Measurements from ENCODE around the gene SORCS2.

The SORCS2 gene

DNA sequence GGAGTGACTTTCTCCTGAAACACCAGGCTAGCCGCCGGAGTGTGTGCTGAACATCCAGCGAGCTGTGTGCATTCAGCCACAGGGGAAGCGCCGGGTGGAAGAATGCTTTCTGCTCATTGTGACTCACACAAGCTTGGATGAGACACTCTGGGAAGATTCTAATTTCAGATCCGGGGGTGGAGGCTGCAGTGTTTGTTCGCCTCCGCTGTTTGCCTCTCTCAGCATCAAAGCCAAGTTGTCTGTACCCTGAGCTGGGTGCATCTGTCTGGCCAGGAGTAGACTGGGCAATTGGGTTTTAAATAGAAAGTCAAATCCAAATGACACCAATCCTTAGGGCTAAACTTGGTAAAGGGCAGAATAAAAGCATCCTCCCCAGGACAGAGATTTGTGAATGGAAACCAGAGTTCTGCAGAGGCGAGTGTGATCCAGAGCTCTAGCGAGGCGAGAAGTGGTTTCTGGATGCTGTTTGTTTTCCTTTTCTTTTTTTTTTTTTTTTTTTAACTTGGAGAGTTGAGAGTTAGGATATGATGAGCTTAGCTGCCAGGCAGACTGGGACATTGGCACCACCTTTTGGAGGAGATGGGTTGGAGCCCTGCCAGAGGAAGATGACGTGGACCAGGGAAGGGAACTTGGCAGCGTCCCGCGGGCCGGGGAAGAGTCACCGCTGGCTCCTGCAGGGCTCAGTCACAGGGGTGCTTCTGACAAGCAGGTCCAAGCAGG is 438.4 kb downstream of the SORCS2 start:
- no peak for FAIRE-seq

DNA sequence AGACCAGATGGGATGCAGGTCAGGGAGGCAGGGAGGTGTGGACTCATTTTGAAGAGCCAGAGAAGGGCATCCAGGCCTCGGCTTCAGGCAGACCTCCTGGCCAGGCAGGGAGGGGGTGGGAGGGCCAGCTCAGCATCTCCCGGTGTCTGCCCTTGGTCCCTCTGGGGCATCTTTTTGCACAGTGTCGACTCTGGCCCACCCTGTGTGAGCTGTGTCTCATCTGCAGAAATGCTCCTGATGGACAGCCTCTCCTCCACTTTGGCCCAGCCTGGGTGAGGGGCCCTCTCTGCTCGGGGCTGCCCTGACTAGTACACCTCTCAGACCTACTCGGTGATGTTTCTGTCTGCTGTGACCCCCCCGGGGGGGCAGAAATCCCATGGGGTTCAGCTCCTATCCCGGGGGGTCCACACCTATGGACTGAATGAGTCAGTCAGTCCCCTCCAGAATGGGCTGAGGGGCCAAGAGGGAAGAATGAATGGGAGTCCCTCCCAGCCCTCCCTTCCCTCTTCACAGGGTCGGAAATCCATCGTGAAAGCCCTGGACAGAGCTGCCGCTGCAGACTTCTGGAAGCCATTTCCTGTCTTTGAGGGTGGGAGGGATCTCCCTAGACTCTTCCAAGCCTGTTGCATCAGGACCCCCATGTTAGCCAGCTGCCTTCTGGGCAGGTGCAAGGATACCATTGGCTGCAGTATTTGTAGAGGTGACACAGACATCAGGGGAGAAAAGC is 439.1 kb downstream of the SORCS2 start:
- no peak for FAIRE-seq

DNA sequence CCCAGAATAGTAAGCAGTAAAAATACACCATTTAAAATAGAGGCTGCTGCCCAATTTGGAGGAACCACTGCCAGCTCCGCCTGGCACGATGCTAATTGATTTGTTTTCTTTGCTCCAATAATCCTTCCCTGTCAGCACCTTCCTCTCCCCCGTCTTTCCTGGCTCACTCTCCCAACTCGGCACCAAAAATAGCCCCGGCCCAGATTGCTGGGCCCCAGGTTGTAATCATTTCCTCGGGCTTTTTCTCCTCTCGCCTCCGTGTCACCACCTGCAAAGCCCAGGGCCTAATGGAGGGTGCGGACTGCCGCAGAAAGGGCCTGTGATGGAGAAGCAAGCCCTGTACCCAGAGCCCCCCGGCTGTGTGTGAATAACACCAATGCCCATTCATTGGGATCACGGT is 440.0 kb downstream of the SORCS2 start:
- no peak for FAIRE-seq

DNA sequence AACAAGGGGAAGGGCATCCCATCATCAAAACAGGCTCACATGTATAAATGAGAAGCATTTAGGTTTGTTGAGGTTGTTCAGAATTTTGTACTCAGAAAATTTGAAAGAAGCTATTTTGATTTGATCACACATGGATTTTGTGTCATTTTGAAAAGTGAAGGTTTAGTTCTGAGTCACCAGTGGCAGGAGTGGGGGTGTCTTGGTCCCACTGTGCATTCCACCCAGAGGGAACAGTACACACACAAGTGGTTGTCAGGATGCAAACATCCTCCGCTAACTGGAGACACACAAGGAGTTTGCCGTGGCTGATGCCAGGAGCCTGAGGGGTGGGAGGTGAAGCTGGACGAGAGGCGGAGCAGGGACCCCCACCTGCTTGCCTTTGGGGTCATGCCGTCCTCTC is 440.6 kb downstream of the SORCS2 start:
- no peak for FAIRE-seq

DNA sequence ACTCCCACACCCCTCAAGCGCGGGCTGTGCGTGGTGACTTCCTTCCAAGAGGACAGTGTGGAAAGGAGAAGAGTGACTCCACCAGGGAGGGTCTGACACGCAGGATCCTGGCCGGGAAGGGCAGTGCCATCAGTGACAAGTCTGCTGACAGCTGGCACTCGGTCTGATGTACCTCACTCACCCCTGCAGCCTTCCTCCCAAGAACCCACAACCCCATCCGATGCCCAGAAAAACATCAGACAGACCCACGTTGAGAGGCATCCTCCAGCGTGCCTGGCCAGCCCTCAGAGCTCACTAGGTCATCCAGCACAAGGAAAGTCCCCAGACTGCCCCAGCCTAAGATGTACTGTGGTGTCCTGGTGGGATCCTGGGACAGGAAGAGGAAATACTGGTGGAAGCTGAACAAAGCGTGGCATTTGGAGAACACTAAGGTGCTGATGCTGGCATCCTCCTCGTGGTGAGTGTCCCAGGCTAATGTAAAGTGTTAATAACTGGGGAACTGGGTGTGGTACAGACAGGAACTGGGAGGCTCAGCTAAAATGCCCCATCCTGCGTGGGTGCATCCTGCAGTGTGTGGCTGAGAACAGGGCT is 442.4 kb downstream of the SORCS2 start:
- no peak for FAIRE-seq

DNA sequence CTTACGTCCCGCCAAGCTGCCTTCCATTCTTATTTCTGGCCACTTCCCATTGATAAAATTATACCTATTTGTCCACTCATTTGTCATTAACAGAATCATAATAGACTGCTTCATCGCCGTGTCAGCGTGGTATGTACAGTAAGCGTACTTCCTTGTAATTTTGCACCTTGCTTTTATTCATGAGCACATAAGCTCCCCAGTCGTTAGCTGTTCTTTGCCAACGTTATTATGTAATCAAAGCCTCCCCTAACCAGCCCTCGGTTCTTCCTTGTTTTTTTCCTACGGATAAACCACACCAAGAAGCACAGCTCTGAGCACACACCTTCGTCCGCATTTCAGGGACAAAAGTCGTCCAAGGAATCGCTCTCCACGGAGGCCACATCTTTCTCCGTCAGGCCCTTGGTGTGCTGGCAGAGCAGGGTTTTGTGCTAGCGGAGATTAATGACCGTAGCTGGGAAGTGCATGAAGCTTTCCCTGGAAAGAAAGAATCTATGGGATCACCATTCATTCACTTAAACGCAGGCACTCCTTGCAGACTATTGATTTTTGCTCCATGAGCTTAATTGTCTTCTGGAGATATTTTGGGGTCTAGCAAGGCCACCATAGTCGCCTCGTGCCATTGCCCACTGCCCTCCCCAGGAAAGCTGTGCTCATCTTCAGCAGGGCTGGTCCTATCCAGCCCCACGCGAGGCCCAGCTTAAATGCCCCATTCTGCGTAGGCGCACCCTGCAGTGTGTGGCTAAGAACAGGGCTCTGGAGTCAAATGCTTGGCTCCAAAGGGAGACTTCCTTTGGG is 443.3 kb downstream of the SORCS2 start:
- FAIRE-seq = no peak

DNA sequence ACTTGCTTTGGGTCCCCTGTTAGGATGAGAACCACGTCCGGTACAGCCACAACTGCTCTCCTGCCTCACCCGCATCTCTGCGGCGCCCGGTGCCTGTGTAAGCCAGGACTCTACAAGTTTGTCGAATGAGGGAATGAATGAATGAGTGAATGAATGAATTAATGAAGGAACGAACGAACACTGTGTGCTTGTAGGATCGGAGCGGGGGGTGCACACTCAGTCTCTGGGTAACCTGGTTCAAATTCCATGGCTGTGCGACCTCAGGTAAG is 443.8 kb downstream of the SORCS2 start:
- no peak for FAIRE-seq

DNA sequence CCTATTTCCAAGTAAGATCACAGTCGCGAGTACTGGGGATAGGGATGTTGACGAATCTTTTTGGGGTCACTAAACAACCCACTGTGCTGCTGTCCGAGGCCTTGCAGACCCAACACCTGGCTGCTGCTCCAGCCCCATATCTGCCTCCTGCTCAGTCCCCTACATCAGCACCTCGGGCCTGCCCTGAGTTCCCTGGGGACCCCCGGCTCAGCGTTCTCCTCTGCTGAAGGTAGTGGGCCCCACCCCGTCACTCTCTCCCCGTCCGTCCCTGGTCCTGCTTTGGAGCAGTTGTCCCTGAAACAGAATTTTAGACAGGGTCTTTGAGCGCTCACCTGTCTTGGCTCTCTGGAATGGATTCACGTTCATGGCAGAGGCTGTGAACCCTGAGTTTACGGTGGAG is 444.8 kb downstream of the SORCS2 start:
- no peak for FAIRE-seq

DNA sequence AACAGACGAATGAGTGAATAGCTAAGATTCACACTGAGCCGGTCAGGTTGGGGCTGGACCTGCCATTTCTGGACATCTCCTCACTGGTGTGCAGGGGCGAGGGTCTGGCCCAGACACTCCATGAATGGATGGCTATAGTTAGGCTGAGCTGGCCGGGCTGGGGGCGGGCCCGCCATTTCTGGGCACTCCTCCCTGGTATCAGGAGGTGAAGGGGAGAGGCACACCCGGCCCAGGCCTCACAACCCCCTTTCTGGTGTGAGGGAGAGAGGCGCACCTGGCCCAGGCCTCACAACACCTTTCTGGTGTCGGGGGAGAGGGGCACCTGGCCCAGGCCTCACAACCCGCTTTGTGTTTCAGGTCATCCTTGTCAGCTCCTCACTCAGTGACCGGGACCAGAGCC is 445.6 kb downstream of the SORCS2 start:
- FAIRE-seq = no peak

DNA sequence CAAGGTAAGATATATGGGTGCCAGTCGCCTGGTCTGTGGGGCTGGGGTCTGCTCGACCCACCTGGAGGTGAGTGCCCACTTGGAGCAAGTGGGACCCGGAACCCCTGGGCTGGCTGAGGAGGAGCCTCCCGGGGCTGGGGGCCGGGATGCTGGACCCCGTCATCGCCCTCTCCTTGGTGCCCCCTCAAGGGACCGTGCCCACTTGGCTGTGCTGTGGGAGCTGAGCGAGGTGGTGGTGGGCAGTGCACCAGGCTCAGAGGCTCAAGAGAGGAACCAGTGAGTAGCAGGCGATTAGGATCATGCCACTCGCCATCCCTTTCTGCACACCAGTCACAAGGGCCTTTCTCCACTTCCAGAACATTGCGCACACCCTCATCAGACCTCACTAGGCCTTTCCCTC is 446.2 kb downstream of the SORCS2 start:
- no peak for FAIRE-seq

DNA sequence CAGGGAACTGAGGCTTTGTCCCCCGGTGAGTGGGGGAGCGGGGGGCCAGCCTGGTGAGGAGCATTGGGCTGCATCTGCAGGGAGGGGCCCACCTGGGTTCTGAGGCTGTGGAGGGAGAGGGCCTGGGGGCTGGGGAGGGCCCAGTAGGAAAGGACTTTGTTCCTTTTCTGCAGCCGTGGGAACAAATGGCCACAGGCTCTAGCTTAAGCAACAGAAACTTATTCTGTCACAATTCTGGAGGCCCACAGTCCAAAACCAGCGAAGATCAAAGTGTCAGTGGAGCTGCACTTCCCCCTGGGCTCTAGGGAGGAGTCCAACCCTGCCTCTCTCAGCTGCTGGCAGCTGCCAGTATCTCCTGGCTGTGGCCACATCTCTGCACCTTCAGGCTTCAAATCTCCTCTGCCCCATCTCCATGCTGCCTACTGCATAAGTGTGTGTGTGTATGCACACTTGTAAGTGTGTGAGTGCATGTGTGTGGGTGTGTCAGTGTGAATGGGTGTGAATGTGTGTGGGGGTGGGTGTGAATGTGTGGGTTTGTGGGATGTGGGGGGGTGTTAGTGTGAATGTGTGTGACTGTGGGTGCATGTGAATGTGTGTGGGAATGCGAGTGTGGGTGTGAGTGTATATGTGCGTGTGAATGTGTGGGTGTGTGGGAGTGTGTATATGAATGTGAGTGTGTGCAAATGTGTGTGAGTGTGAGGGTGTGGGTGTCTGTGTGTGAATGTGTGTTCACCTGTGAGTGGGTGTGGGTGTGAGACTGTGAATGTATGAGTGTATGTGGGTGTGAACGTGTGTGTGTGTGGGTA is 446.8 kb downstream of the SORCS2 start:
- FAIRE-seq = no peak

DNA sequence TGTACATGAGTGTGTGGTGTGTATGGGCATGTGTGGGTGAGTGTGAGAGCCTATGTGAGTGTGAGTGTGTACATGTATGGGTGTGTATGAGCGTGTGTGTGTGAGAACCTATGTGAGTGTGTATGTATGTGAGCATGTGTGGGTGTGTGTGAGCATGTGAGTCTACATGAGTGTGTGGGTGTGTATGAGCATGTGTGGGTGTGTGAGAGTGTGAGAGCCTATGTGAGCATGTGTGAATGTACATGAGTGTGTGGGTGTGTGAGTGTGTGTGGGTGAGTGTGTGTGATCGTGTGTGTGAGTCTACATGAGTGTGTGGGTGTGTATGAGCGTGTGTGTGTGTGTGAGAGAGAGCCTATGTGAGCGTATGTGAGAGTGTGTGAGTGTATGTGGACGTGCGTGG is 447.8 kb downstream of the SORCS2 start:
- no peak for FAIRE-seq

DNA sequence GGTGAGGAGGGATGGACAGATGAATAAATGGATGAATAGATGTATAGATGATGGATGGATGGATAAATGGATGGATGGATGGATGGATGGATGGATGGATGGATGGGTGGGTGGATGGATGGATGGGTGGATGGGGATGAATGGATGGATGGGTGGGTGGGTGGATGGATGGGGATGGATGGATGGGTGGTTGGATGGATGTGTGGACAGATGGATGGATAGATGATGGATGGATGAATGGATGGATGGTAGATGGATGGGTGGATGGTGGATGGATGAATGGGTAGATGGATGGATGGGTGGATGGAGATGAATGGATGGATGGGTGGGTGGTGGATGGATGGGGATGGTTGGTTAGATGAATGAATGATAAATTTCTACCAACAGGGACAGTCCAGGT is 449.4 kb downstream of the SORCS2 start:
- FAIRE-seq = no peak

DNA sequence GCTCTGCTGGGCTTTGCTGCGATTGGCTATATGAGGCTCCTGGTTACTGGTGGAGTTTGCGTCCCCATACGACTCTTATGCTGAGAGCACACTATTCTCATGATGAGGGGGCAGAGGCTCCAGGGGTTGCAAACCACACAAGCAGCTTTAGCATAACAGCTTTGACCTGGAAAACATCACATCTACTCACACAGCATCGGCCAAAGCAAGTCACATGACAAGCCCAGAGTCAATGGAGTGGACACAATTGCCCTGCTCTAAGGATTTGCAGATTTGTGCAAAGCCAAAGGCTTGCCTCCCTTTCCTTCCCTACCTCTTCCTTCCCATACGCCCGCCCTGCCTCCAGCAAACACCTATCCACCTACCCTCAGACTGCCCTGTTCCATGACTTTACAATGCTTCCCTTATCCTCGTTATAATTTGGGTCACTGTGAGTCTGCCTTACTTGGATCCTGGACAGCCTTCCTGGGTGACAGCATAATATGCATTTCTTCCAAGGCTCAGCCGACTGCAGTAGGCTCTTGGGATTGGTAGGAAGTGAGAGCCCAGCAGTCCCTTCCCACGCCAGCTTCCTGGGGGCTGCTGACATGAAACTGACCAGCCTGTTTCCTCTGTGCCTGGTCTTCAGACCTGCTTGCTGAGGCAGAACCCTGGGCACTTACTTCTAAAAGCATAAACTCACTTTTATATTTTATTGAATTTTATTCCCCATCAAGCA is 450.6 kb downstream of the SORCS2 start:
- no peak for FAIRE-seq

DNA sequence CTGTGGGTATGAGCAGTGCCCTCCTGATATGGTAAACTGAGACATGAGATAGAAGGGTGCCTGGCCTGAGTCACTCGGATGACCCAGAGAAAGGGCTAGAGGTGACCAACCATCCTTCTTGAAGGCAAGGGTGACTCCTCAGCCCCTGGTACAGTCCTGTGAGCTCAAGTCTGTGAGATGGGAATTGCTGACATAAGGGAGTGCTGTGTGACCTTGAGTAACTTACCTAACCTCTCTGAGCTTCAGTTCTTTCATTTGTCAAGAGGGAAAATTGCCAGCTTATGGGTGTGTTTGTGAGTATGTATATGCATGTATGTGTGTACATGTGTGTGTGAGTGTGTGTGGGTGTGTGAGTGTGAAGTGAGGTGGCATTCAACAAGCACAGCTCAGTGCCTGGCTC is 452.8 kb downstream of the SORCS2 start:
- no peak for FAIRE-seq

DNA sequence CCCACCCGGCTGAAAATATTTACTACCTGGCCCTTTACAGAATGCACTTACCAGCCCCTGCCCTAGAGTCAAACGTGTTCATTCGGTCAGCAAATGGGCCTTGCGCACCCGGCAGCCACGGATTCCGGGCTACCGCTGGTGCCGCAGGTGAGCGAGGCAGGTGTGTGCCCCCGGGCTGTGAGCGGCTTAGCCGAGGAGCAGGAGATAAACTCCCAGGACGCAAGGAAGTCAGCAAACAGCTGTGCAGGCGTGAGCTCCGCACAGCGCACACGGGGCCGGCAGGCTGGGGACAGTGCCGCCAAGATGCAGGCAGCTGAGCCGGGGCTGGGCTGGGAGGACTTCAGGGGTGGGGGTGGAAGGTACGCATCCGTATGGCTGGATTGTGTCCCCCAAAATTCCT is 453.6 kb downstream of the SORCS2 start:
- FAIRE-seq = no peak

DNA sequence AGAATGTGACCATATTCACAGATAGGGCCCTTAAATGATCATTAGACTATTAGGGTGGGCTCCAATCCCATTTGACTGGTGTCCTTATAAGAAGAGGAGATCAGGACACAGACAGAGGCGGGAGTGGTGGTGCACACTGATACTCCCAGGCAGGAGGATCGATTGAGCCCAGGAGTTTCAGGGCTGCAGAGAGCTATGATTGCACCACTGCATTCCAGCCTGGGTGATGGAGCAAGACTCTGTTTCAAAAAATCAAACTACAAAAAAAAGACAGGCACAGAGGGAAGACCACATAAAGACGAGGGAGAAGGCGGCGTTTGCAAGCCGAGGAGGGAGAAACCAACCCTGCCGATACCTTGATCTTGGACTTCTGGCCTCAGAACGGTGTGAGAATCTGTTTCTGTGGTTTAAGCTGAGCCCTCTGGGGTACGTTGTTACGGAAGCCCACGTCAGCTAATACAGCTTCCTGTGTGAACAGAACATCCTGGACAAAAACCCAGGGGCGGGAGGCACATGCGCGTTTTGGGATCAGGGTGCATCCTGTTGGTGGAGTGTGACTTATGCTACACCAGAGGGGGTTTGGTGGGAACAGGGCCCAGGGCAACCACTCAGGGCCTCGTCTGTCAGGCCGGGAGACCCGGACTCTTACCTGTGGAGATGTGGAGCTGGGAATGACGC is 454.2 kb downstream of the SORCS2 start:
- FAIRE-seq = no peak

DNA sequence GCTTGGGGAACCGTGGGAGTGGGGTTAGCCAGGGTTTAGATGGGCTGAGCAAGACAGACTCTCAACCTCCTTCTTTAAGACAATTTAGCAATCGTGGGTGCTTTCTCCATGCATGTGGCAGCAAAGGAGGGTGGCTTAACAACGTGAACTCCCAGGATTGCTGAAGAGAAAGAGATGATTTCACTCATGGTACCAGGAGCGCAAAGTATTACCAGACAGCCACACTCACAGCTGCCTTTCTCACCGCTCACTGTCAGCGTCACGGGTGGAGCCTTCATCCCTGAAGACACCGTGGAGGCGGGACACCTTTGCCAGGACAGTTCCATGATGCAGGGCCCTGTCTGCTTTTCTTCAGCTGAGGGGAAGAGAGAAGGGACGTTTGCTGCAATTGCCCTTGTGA is 454.8 kb downstream of the SORCS2 start:
- no peak for FAIRE-seq

DNA sequence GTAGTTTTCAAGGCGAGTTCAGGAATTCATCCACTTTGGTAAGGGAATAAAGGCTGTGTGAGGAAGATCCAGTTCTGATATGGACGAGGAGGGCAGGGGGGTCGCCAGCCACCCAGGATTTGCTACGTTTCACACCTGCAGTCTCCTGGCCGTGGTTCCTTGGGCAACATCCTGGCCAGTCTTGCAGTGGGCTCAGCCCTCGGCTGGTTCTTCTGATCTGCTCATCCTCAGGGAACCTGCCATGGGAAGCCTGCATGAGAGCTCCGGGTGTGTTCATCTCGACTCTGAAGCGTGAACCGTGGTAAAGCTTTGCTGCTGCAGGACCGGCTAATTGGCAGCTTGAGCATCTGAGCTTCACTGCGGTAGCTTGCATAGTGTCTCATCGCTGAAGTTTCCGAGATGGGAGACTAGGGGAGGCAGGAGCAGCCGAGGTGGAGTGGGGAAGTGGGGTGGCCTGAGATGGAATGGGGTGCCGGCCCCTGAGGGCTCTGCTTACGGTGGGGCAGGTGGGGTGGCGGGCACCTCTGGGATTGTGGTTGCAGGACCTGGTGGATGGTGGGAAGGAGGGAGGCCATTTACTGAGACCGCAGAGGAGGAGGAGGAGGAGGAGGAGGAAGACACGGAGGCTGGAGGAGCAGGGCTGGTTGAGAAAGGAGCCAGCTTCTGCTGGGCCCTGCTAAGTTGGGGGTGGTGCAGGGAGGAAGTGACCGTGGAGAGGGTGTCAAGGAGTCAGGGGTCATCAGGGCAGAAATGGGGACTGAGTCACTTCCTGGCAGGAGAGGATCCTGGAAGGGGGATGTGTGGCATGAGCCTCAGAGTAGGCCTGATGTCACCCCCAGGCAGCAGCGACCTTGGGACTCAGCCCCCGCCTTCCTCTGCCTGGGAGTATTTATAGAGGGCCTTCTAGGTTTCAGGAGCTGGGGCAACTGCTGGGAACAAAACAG is 455.5 kb downstream of the SORCS2 start:
- FAIRE-seq = no peak
